ENCODE measurements around the gene ZBED4. TPM values are rescaled to one million over a fixed set of nuclear protein-coding genes. Genes with fewer than 3 reads are reported as not detected.

Gene ZBED4
- total RNA-seq, 2 experiments from 2014 or later, result 20.0 to 20.8 TPM

- Mint-ChIP-seq H3K36me3 (ENCODE audit: low read depth) (peaks cover 8% of the 10 kb centered on the region), H3K27me3 (no peaks in the 10 kb centered on the region), H3K9me3 (no peaks in the 10 kb centered on the region), H3K27ac (no peak overlapping the region), H3K4me3 (no peak overlapping the region), H3K4me1 (peaks cover 54% of the 10 kb centered on the region)
- CTCF ChIA-PET, result no interaction called here
- POLR2A ChIA-PET, result no interaction called here
- no peak for DNase-seq
These were observed 75.0 kb downstream of the ZBED4 start for GRCh38 chr22:49928555-49929210.

GRCh38 chr22:49929211-49929979 is 75.8 kb downstream of the ZBED4 start:
- Mint-ChIP-seq H3K4me3 (no peak overlapping the region), H3K4me1 (peaks cover 54% of the 10 kb centered on the region), H3K36me3 (ENCODE audit: low read depth) (peaks cover 6% of the 10 kb centered on the region), H3K9me3 (no peaks in the 10 kb centered on the region), H3K27ac (no peak overlapping the region), H3K27me3 (no peaks in the 10 kb centered on the region)
- CTCF ChIA-PET, result interaction anchor here (2.0 to 3.0 kb wide), 2 partner anchors 101 to 162 kb away, joined by 8 to 26 read pairs; no protein-coding TSS in a partner anchor
- POLR2A ChIA-PET, result no interaction called here
- DNase-seq, result peak; percentile 73

GRCh38 chr22:49929994-49930575 is 76.4 kb downstream of the ZBED4 start:
- H3K27ac Mint-ChIP-seq, result no peak overlapping the region
- H3K4me3 Mint-ChIP-seq, result no peak overlapping the region
- POLR2A ChIA-PET, result no interaction called here
- no peaks in the 10 kb centered on the region for H3K9me3 Mint-ChIP-seq
- DNase-seq, result no peak
- peaks cover 5% of the 10 kb centered on the region for H3K36me3 Mint-ChIP-seq (ENCODE audit: low read depth)
- CTCF ChIA-PET, result interaction anchor here (0.6 to 3.0 kb wide), 9 partner anchors 18 to 596 kb away, joined by 3 to 26 read pairs (median 4); partner anchors contain the start of gene SCO2
- H3K27me3 Mint-ChIP-seq, result no peaks in the 10 kb centered on the region
- peaks cover 53% of the 10 kb centered on the region for H3K4me1 Mint-ChIP-seq

GRCh38 chr22:49930596-49931412 is 77.2 kb downstream of the ZBED4 start:
- peaks cover 3% of the 10 kb centered on the region for H3K36me3 Mint-ChIP-seq (ENCODE audit: low read depth)
- H3K4me1 Mint-ChIP-seq, result peaks cover 46% of the 10 kb centered on the region
- H3K9me3 Mint-ChIP-seq, result no peaks in the 10 kb centered on the region
- DNase-seq, result peak; percentile 54
- ChIA-PET POLR2A (no interaction called here), CTCF (interaction anchor here (0.6 to 3.0 kb wide), 10 partner anchors 18 to 595 kb away, joined by 3 to 26 read pairs (median 4); partner anchors contain the start of gene SCO2)
- H3K27ac Mint-ChIP-seq, result peak overlapping the region; percentile 42
- no peaks in the 10 kb centered on the region for H3K27me3 Mint-ChIP-seq
- no peak overlapping the region for H3K4me3 Mint-ChIP-seq

- peak overlapping the region; percentile 63 for H3K4me3 Mint-ChIP-seq
- no peaks in the 10 kb centered on the region for H3K9me3 Mint-ChIP-seq
- H3K4me1 Mint-ChIP-seq, result peaks cover 43% of the 10 kb centered on the region
- H3K27me3 Mint-ChIP-seq, result no peaks in the 10 kb centered on the region
- peak overlapping the region; percentile 83 for H3K27ac Mint-ChIP-seq
- H3K36me3 Mint-ChIP-seq (ENCODE audit: low read depth), result peaks cover 3% of the 10 kb centered on the region
- DNase-seq, result no peak
- ChIA-PET POLR2A (interaction anchor here (0.8 kb wide), 1 partner anchor 27 kb away, joined by 3 read pairs; the partner anchor contains the start of gene PIM3), CTCF (interaction anchor here (0.5 to 2.0 kb wide), 5 partner anchors 9 to 343 kb away, joined by 3 to 6 read pairs (median 4); no protein-coding TSS in a partner anchor)
These were observed 79.9 kb downstream of the ZBED4 start for GRCh38 chr22:49933236-49934159.

- Mint-ChIP-seq H3K27ac (peak overlapping the region; percentile 36), H3K4me1 (peaks cover 44% of the 10 kb centered on the region), H3K4me3 (peak overlapping the region; percentile 63), H3K9me3 (no peaks in the 10 kb centered on the region), H3K36me3 (ENCODE audit: low read depth) (peaks cover 3% of the 10 kb centered on the region), H3K27me3 (no peaks in the 10 kb centered on the region)
- POLR2A ChIA-PET, result no interaction called here
- peak; percentile 28 for DNase-seq
- CTCF ChIA-PET, result interaction anchor here (0.7 to 2.0 kb wide), 2 partner anchors 33 to 96 kb away, joined by 4 to 6 read pairs; no protein-coding TSS in a partner anchor
These were observed 80.7 kb downstream of the ZBED4 start for GRCh38 chr22:49934160-49934890.

GRCh38 chr22:49934891-49935557 is 81.4 kb downstream of the ZBED4 start:
- DNase-seq, result peak; percentile 91
- CTCF ChIA-PET, result no interaction called here
- Mint-ChIP-seq H3K36me3 (ENCODE audit: low read depth) (peaks cover 3% of the 10 kb centered on the region), H3K4me3 (peak overlapping the region; percentile 63), H3K27ac (peak overlapping the region; percentile 72), H3K27me3 (no peaks in the 10 kb centered on the region), H3K4me1 (peaks cover 44% of the 10 kb centered on the region), H3K9me3 (no peaks in the 10 kb centered on the region)
- POLR2A ChIA-PET, result interaction anchor here (0.6 kb wide), 1 partner anchor 717 kb away, joined by 3 read pairs; no protein-coding TSS in a partner anchor

GRCh38 chr22:49935561-49935960 is 81.9 kb downstream of the ZBED4 start:
- no peaks in the 10 kb centered on the region for H3K27me3 Mint-ChIP-seq
- peak overlapping the region; percentile 92 for H3K27ac Mint-ChIP-seq
- peak; percentile 71 for DNase-seq

GRCh38 chr22:49936018-49936972 is 82.7 kb downstream of the ZBED4 start:
- DNase-seq, result peak; percentile 93
- H3K27me3 Mint-ChIP-seq, result no peaks in the 10 kb centered on the region
- ChIA-PET CTCF (interaction anchor here (0.6 to 1.3 kb wide), 4 partner anchors 10 to 26 kb away, joined by 3 to 10 read pairs (median 3); no protein-coding TSS in a partner anchor), POLR2A (interaction anchor here (0.5 to 1.3 kb wide), 5 partner anchors 10 to 49 kb away, joined by 3 to 7 read pairs (median 5); no protein-coding TSS in a partner anchor)
- peaks cover 3% of the 10 kb centered on the region for H3K9me3 Mint-ChIP-seq
- peaks cover 31% of the 10 kb centered on the region for H3K4me1 Mint-ChIP-seq
- H3K27ac Mint-ChIP-seq, result peak overlapping the region; percentile 92
- H3K4me3 Mint-ChIP-seq, result peak overlapping the region; percentile 67
- H3K36me3 Mint-ChIP-seq (ENCODE audit: low read depth), result peaks cover 6% of the 10 kb centered on the region

More at GRCh38 chr22:49935561-49935960, 81.9 kb downstream of the ZBED4 start:
- H3K9me3 Mint-ChIP-seq, result no peaks in the 10 kb centered on the region
- peaks cover 39% of the 10 kb centered on the region for H3K4me1 Mint-ChIP-seq
- POLR2A ChIA-PET, result interaction anchor here (0.5 to 1.3 kb wide), 5 partner anchors 11 to 717 kb away, joined by 3 to 7 read pairs (median 4); no protein-coding TSS in a partner anchor
- H3K4me3 Mint-ChIP-seq, result peak overlapping the region; percentile 67
- CTCF ChIA-PET, result interaction anchor here (0.7 to 1.3 kb wide), 3 partner anchors 11 to 27 kb away, joined by 3 to 10 read pairs (median 3); no protein-coding TSS in a partner anchor
- H3K36me3 Mint-ChIP-seq (ENCODE audit: low read depth), result peaks cover 3% of the 10 kb centered on the region

Data from activated CD4-positive, alpha-beta T cell treated with anti-CD3 and anti-CD28 coated beads, Interleukin-2, amount 10 ng/mL, durations not matched to agents 7 days and 5 days (primary cell).